ENCODE measurements around the gene EEF2K. TPM values are rescaled to one million over a fixed set of nuclear protein-coding genes. Genes with fewer than 3 reads are reported as not detected.
"Not testable (repeated sequence)": the region's sequence is repeated elsewhere in the genome, so short reads cannot be mapped to it uniquely, and the experiment has no call there.

EEF2K gene
- total RNA-seq (2014; rRNA removed; shearing (Covaris generic)) = 13.3 and 15.2 TPM in 2 replicates

GRCh38 chr16:22206013-22206841 is at the start of gene EEF2K:
Gene EEF2K (plus strand): TSS chr16:22206278. CDS start chr16:22225730, 19,452 bp downstream.
- no peaks in the 10 kb centered on the region; the same call in 1 of the 2 replicates for H3K27me3 ChIP-seq (ENCODE audit: control insufficient read depth, insufficient read depth, low read length)
- H3K36me3 ChIP-seq (replicated peaks; ENCODE audit: control insufficient read depth, insufficient read depth, low read length) = no peaks in the 10 kb centered on the region; the same call in 1 of the 2 replicates
- DNase-seq = peak; percentile 97
- peak within 1 kb of the TSS; percentile 89 for H3K4me3 ChIP-seq (ENCODE audit: insufficient read depth, low read depth, low read length)

- no peak overlapping the region for H3K4me3 ChIP-seq (ENCODE audit: insufficient read depth, low read depth, low read length)
- H3K27me3 ChIP-seq (ENCODE audit: control insufficient read depth, insufficient read depth, low read length) = peaks cover 29% of the 10 kb centered on the region
- DNase-seq = no peak
- no peaks in the 10 kb centered on the region for H3K36me3 ChIP-seq (replicated peaks; ENCODE audit: control insufficient read depth, insufficient read depth, low read length)
Measured at GRCh38 chr16:22161401-22161800, 44.7 kb upstream of the EEF2K start.

- H3K4me3 ChIP-seq (ENCODE audit: insufficient read depth, low read depth, low read length) = peak within 1 kb of the TSS; percentile 58
- DNase-seq = peak; percentile 99
- peaks cover 29% of the 10 kb centered on the region for H3K27me3 ChIP-seq (ENCODE audit: control insufficient read depth, insufficient read depth, low read length)
- H3K36me3 ChIP-seq (replicated peaks; ENCODE audit: control insufficient read depth, insufficient read depth, low read length) = no peaks in the 10 kb centered on the region
Measured at GRCh38 chr16:22161999-22162655, 44.0 kb upstream of the EEF2K start, which contains the start of gene SDR42E2. Gene SDR42E2 (plus strand): TSS chr16:22162506. CDS start chr16:22165583, 3,077 bp downstream.

- DNase-seq = peak; percentile 60
- peaks cover 29% of the 10 kb centered on the region for H3K27me3 ChIP-seq (ENCODE audit: control insufficient read depth, insufficient read depth, low read length)
- peak overlapping the region; percentile 58 for H3K4me3 ChIP-seq (ENCODE audit: insufficient read depth, low read depth, low read length)
- H3K36me3 ChIP-seq (replicated peaks; ENCODE audit: control insufficient read depth, insufficient read depth, low read length) = no peaks in the 10 kb centered on the region
Measured at GRCh38 chr16:22162656-22163009, 43.4 kb upstream of the EEF2K start.

GRCh38 chr16:22163806-22164205 is 42.3 kb upstream of the EEF2K start:
- peaks cover 29% of the 10 kb centered on the region for H3K27me3 ChIP-seq (ENCODE audit: control insufficient read depth, insufficient read depth, low read length)
- H3K4me3 ChIP-seq (ENCODE audit: insufficient read depth, low read depth, low read length) = no peak overlapping the region
- no peaks in the 10 kb centered on the region for H3K36me3 ChIP-seq (replicated peaks; ENCODE audit: control insufficient read depth, insufficient read depth, low read length)
- no peak for DNase-seq

- Histone ChIP-seq H3K36me3 (replicated peaks; ENCODE audit: control insufficient read depth, insufficient read depth, low read length) (no peaks in the 10 kb centered on the region), H3K27me3 (ENCODE audit: control insufficient read depth, insufficient read depth, low read length) (peaks cover 29% of the 10 kb centered on the region), H3K4me3 (ENCODE audit: insufficient read depth, low read depth, low read length) (no peak overlapping the region)
- no peak for DNase-seq
Measured at GRCh38 chr16:22164482-22164881, 41.6 kb upstream of the EEF2K start.

GRCh38 chr16:22165508-22166285 is 40.4 kb upstream of the EEF2K start:
- Histone ChIP-seq H3K36me3 (replicated peaks; ENCODE audit: control insufficient read depth, insufficient read depth, low read length) (no peaks in the 10 kb centered on the region), H3K27me3 (ENCODE audit: control insufficient read depth, insufficient read depth, low read length) (peaks cover 25% of the 10 kb centered on the region), H3K4me3 (ENCODE audit: insufficient read depth, low read depth, low read length) (no peak overlapping the region)
- no peak for DNase-seq

GRCh38 chr16:22171953-22172352 is 34.1 kb upstream of the EEF2K start:
- H3K4me3 ChIP-seq (ENCODE audit: insufficient read depth, low read depth, low read length) = no peak overlapping the region
- no peaks in the 10 kb centered on the region for H3K27me3 ChIP-seq (ENCODE audit: control insufficient read depth, insufficient read depth, low read length)
- no peaks in the 10 kb centered on the region for H3K36me3 ChIP-seq (replicated peaks; ENCODE audit: control insufficient read depth, insufficient read depth, low read length)
- no peak for DNase-seq

- H3K4me3 ChIP-seq (ENCODE audit: insufficient read depth, low read depth, low read length); H3K36me3 ChIP-seq (replicated peaks; ENCODE audit: control insufficient read depth, insufficient read depth, low read length); DNase-seq; H3K27me3 ChIP-seq (ENCODE audit: control insufficient read depth, insufficient read depth, low read length): not testable (repeated sequence)
Measured at GRCh38 chr16:22172642-22173041, 33.4 kb upstream of the EEF2K start.

GRCh38 chr16:22174642-22175041 is 31.4 kb upstream of the EEF2K start:
- H3K36me3 ChIP-seq (replicated peaks; ENCODE audit: control insufficient read depth, insufficient read depth, low read length) = no peaks in the 10 kb centered on the region
- no peak for DNase-seq
- no peak overlapping the region for H3K4me3 ChIP-seq (ENCODE audit: insufficient read depth, low read depth, low read length)
- no peaks in the 10 kb centered on the region for H3K27me3 ChIP-seq (ENCODE audit: control insufficient read depth, insufficient read depth, low read length)

- Histone ChIP-seq H3K4me3 (ENCODE audit: insufficient read depth, low read depth, low read length) (no peak overlapping the region), H3K36me3 (replicated peaks; ENCODE audit: control insufficient read depth, insufficient read depth, low read length) (no peaks in the 10 kb centered on the region), H3K27me3 (ENCODE audit: control insufficient read depth, insufficient read depth, low read length) (no peaks in the 10 kb centered on the region)
- DNase-seq = no peak
Measured at GRCh38 chr16:22177968-22178930, 27.8 kb upstream of the EEF2K start.

GRCh38 chr16:22181426-22181825 is 24.7 kb upstream of the EEF2K start:
- no peaks in the 10 kb centered on the region for H3K27me3 ChIP-seq (ENCODE audit: control insufficient read depth, insufficient read depth, low read length)
- no peak overlapping the region for H3K4me3 ChIP-seq (ENCODE audit: insufficient read depth, low read depth, low read length)
- no peaks in the 10 kb centered on the region for H3K36me3 ChIP-seq (replicated peaks; ENCODE audit: control insufficient read depth, insufficient read depth, low read length)
- no peak for DNase-seq

GRCh38 chr16:22181843-22182242 is 24.2 kb upstream of the EEF2K start:
- Histone ChIP-seq H3K36me3 (replicated peaks; ENCODE audit: control insufficient read depth, insufficient read depth, low read length) (no peaks in the 10 kb centered on the region), H3K27me3 (ENCODE audit: control insufficient read depth, insufficient read depth, low read length) (no peaks in the 10 kb centered on the region), H3K4me3 (ENCODE audit: insufficient read depth, low read depth, low read length) (no peak overlapping the region)
- DNase-seq = no peak

- DNase-seq = no peak
- no peaks in the 10 kb centered on the region for H3K27me3 ChIP-seq (ENCODE audit: control insufficient read depth, insufficient read depth, low read length)
- no peaks in the 10 kb centered on the region for H3K36me3 ChIP-seq (replicated peaks; ENCODE audit: control insufficient read depth, insufficient read depth, low read length)
- no peak overlapping the region for H3K4me3 ChIP-seq (ENCODE audit: insufficient read depth, low read depth, low read length)
Measured at GRCh38 chr16:22183335-22183734, 22.7 kb upstream of the EEF2K start.
